ENCODE results near the gene ASAP2. TPM values are rescaled to one million over a fixed set of nuclear protein-coding genes. Genes with fewer than 3 reads are reported as not detected.

ASAP2 gene
- total and polyA plus RNA-seq, 9 of the 15 experiments (the other 6 are each of a cell fraction or from before 2014, with no cell fraction given), result 0.06 to 4.3 (median 3.1) TPM

- TF ChIP-seq ZNF830 (CRISPR knock-in tag; IDR thresholded peaks at IDR 0.05), result no peak
- TF ChIP-seq ZKSCAN8 (CRISPR knock-in tag; IDR thresholded peaks at IDR 0.05), result no peak
- no peak for TF ChIP-seq HEY1 (CRISPR knock-in tag; IDR thresholded peaks at IDR 0.05; ENCODE audit: borderline replicate concordance)
- no peak for TF ChIP-seq RNF2 (IDR thresholded peaks at IDR 0.05)
- no peak for TF ChIP-seq MTA3 (IDR thresholded peaks at IDR 0.05; ENCODE audit: borderline replicate concordance)
- TF ChIP-seq ZNF384 (IDR thresholded peaks at IDR 0.05; ENCODE audit: low read depth, low read length), result no peak
- no peak for TF ChIP-seq MLX (CRISPR knock-in tag; conservative IDR thresholded peaks at IDR 0.05)
- TF ChIP-seq ZNF165 (CRISPR knock-in tag; IDR thresholded peaks at IDR 0.05; ENCODE audit: borderline replicate concordance), result no peak
Measured at GRCh38 chr2:9370746-9371145, 164.1 kb downstream of the ASAP2 start (continued).

GRCh38 chr2:9373047-9373446 lies 166.4 kb downstream of the ASAP2 start:
- H3K4me2 ChIP-seq (ENCODE audit: insufficient read depth, low read length), result no peak overlapping the region
- no peak overlapping the region for H3K4me3 ChIP-seq
- WGBS (ENCODE audit: insufficient coverage, low coverage, missing lambda C conversion rate), result 32% methylated on average over 14 of the region's 17 CpGs
- H3K36me3 ChIP-seq (ENCODE audit: control insufficient read depth, insufficient read depth, low read length), result no peaks in the 10 kb centered on the region
- ChIA-PET POLR2A (no interaction called here), CTCF (ENCODE audit: low intra/inter-chr PET ratio) (interaction anchor here (2.6 kb wide), 1 partner anchor 231 kb away, joined by 29 read pairs; no protein-coding TSS in a partner anchor)
- no peaks in the 10 kb centered on the region for H3K9me1 ChIP-seq (ENCODE audit: control insufficient read depth, insufficient read depth, low read length)
- no peaks in the 10 kb centered on the region for H3K79me2 ChIP-seq (ENCODE audit: control insufficient read depth, insufficient read depth, low read length)
- peak overlapping the region in 1 of 2 experiments; percentile 53; a peak in 1 of 4 replicates for H3K9ac ChIP-seq (ENCODE audit: insufficient read depth in 1 of 2, low read depth in 2 of 2, low read length in 2 of 2)
- H3K9me3 ChIP-seq (replicated peaks; ENCODE audit: control insufficient read depth, insufficient read depth, low read depth, low read length), result no peaks in the 10 kb centered on the region
- TF ChIP-seq CHD2 (IDR thresholded peaks at IDR 0.05; ENCODE audit: low read depth, low read length) (no peak), ZNF124 (CRISPR knock-in tag; IDR thresholded peaks at IDR 0.05) (no peak), ZC3H4 (CRISPR knock-in tag; IDR thresholded peaks at IDR 0.05; ENCODE audit: borderline replicate concordance) (no peak), VEZF1 (CRISPR knock-in tag; IDR thresholded peaks at IDR 0.05) (no peak), TGIF2 (CRISPR knock-in tag; IDR thresholded peaks at IDR 0.05) (no peak), TCF7L2 (IDR thresholded peaks at IDR 0.05; ENCODE audit: low read depth, low read length) (no peak), NFE2 (IDR thresholded peaks at IDR 0.05; ENCODE audit: low read depth) (no peak), ZNF696 (CRISPR knock-in tag; conservative IDR thresholded peaks at IDR 0.05) (no peak), MTA2 (IDR thresholded peaks at IDR 0.05; ENCODE audit: low read depth) (no peak), RBFOX2 (IDR thresholded peaks at IDR 0.05; ENCODE audit: low read depth, low read length) (no peak), NFIX (CRISPR knock-in tag; IDR thresholded peaks at IDR 0.05; ENCODE audit: low read depth) (no peak), FOXK2 (conservative IDR thresholded peaks at IDR 0.05 in 1 of 2, IDR thresholded peaks at IDR 0.05 in 1 of 2; ENCODE audit: low read depth in 2 of 2) (no peak), THRA (IDR thresholded peaks at IDR 0.05) (no peak), TFAM (CRISPR knock-in tag; conservative IDR thresholded peaks at IDR 0.05) (no peak)
- no TSS peak for BruUV-seq (replicated peaks)
- intact Hi-C loops (cut with micrococcal nuclease), result no loop called here
- peaks cover 2 to 48% of the 10 kb centered on the region in 2 experiments; a peak in 4 of 5 replicates for H3K27me3 ChIP-seq (ENCODE audit: control insufficient read depth in 2 of 2, insufficient read depth in 2 of 2, low read length in 2 of 2)
- no peak for DNase-seq (ENCODE audit: extremely low read depth in 1 of 4, low spot score in 3 of 4)
- no peaks in the 10 kb centered on the region for H3K4me1 ChIP-seq (replicated peaks in 1 of 2; ENCODE audit: control insufficient read depth in 2 of 2, insufficient read depth in 2 of 2, low read length in 2 of 2)
- no peaks in the 10 kb centered on the region for H4K20me1 ChIP-seq (replicated peaks; ENCODE audit: control insufficient read depth, insufficient read depth, low read length)
- ATAC-seq, result no peak
- in situ Hi-C loops (cut with MboI), result loop anchor here (5.0 kb wide), 1 partner anchor 231 kb away; no protein-coding TSS in a partner anchor
- H2AFZ ChIP-seq (ENCODE audit: low read depth, low read length), result no peak overlapping the region
- FAIRE-seq, result no peak
- no peak overlapping the region for H3K27ac ChIP-seq (ENCODE audit: extremely low read depth, low read depth, low read length)
